HPDE6-E6E7 (cell line): ENCODE results near the gene PPP2R1B.
"Not testable (repeated sequence)": the region's sequence is repeated elsewhere in the genome, so short reads cannot be mapped to it uniquely, and the experiment has no call there.

Experiments
- DNase-seq: peaks from one replicate; pipeline ENCODE4 v3.0.0; 2011; ENCODE audit warnings: missing footprints; ENCODE audit errors: extremely low spot score

PPP2R1B gene

DNA sequence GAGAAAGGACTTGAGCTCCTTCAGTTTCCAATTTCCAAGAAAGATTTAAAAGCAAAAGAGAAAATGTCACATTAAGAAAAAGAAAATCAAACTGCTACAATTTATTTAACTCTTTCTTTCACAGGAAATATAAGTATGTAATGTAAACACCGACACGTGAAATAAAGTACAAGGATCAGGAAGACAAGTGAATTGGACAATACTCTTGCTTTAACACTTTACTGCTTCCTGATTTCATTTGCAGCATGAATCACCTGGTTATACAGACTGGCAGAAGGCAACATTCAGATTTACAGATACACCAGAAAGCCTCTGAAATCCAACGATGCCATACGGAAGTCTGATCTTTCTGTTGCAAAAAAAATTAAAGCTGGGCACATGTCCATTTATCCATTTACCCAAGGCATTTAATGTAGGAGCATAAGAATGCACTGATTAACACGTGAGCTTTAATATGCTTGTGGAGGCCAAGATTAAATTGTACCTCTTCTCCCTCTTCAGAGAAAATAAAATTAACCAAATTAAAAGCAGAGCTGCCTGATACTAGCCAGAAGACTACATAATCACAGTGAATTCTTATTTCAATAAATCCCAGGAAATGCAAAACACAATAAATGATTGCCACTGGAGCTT lies 16.0 kb upstream of the PPP2R1B start:
- no peak for DNase-seq

DNA sequence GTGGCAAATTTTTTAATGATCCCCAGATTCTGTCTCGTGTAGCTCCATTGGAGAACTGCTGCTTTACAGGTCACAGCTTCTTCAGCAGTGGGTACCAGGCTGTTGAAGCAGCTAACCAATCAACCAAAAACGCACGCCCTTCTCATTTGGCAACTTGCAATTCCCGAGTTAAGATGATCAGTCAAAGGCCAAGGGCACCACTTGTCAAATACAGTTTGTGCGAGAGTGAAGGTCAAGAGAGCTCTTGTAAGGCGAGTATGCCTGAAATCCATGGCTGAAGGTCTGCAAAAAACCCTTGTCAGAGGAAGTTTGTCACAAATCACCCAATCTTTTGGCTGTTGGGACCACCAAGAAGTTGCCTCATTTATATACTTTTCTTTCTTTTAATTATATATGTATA lies 12.9 kb upstream of the PPP2R1B start:
- DNase-seq: no peak

DNA sequence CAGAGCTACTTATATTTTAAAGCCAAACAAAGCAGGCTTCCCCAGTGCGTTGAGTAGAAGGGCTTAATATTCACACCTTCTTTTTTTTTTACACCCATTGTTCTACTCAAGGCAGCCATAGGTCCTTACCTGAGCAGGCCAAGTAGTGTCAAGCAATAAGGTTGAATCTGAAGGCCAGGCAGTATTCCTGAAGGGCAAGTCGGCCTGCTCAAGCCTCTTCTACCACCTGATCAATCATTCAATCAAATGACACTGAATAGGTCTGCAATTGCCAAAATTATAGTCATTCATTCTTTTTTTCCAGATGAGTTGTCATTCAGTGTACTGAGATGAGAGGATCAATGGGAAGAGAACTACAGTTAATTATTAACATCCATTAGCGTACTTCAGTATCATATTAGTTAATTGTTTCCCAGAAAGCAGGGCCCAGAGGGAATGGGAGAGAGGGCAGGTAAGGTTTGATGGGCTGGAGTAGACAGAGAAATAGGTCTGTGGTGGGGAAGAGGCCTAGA lies 11.9 kb upstream of the PPP2R1B start:
- no peak for DNase-seq

DNA sequence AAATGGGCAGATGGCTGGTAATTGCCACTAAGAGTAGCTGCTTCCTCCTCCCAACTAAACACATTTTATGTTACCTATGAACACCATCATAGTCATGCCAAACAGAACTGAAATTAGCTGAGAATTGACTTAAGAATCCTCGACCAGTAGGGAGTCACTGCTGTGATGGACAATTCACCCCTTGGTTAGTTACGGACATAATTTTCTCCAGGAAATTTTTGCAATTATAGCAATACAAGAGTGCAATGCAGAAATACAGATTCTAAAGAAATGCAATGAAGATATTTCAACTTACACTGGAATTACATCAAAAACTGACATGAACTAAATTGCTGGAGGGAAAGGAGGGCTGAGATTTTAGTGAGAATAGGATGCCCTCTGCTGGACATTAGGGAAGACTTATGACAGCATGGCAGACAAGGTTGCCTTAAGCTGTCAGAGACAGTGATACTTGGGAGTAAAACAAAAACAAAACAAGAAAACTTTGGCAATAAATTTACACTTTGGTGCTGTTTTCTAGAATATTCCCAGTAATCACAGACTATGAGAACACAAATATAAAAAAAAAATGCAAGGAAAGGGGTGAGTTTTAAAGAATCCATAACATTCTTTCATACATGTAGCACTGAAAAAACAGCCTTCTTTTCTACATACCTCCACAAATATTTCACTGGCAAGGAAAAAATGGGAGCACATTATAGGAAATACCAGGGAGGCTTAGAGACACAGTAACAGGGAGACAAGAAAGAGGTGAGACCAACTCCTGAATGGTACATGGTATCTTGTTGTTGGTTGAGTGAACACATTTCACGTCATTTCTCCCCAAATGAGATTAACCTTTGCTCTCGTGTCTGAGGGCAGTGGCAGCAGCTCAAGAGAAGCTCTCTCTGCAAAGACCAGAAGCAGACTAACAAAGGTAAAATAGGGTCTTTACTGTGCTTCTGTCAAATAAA lies 11.2 kb upstream of the PPP2R1B start:
- peak; percentile 44 for DNase-seq

DNA sequence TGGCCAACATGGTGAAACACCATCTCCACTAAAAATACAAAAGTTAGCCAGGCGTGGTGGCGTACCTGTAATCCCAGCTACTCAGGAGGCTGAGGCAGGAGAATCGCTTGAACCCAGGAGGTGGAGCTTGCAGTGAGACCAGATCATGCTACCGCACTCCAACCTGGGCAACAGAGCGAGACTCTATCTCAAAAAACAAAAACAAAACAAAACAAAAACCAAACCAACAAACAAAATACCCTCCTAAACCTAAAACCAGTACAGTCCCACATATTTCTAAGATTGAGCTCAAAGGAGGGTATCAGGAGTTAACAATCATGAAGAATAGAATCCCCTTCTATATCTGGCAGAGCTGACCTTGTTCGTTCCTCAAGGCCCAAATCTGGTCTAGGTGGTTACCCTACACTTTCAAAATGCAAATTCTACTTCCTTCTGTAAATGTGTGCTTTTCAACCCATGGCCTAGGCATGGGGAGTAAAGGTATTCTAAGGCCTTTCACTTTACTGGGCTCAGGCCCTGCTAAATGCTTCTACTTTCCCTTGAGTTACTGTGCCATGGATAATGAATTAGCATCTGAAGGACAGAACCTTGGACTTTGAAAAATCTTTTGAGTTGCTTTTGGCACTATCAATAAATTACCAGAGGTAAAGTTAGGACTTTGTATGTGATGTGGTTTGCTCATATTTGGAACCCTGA lies 10.4 kb upstream of the PPP2R1B start:
- no peak for DNase-seq

DNA sequence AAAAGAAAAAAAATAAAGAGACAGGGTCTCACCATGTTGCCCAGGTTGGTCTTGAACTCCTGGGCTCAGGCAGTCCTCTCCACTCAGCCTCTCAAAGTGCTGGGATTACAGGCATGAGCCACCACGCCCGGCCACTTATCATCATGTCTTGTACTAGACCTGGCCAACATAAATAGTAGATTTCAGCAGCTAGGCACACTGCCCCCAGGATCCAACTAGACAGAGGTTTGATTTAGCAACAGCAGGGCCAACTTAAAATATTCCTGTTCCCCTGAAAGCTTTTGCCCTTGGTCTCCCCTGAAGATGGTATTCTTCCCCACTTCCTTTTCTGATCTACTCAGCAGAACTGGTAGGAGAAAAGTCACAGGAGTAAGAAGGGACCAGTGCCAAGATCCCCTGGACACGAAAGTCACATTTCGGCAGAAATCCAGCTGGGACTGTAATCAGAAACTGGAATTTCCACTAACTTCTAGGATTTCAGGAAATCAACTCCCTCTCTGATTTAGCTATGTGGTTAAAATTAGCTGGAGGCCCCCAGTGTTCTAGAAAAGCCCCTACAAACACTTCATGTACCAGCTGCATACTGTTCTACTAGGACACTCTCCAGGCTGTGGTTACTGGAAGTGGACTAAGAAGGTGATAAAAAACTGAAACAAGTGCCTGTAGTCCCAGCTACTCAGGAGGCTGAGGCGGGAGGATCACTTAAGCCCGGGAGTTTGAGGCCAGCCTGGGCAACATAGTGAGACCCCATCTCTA lies 8.9 kb upstream of the PPP2R1B start:
- DNase-seq: no peak

DNA sequence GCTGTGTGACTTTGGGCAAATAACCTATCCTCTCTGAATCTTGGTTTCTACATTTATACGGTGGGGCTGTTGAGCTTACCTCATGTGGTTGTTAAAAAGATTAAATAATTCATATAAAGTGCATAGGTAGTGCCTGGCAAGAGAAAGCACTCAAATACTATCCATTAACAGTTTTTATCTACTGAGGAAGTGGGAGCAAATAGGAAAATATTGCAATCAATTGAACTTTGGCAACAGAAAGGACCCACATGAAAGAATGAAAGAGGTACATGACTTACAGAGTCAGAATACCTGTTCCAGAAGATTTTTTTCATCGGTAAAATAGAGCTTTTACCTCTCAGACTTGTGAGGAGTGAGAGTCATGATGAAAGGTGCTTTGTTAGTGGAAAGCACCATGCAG lies 6.3 kb upstream of the PPP2R1B start:
- DNase-seq: no peak

DNA sequence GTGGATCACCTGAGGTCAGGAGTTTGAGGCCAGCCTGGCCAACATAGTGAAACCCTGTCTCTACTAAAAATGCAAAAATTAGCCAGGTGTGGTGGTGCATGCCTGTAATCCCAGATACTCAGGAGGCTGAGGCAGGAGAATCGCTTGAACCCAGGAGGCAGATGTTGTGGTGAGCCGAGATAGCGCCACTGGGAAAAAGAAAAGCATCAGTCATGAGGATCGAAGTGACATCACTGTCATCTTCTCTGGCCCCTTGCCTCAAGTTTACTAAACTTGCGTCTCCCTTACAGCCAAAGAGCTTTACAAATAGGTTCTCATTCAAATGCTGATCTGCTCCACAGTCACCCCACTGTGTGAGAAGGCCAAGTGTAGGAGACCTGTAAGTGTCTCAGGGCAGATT lies 5.0 kb upstream of the PPP2R1B start:
- DNase-seq: not testable (repeated sequence)

DNA sequence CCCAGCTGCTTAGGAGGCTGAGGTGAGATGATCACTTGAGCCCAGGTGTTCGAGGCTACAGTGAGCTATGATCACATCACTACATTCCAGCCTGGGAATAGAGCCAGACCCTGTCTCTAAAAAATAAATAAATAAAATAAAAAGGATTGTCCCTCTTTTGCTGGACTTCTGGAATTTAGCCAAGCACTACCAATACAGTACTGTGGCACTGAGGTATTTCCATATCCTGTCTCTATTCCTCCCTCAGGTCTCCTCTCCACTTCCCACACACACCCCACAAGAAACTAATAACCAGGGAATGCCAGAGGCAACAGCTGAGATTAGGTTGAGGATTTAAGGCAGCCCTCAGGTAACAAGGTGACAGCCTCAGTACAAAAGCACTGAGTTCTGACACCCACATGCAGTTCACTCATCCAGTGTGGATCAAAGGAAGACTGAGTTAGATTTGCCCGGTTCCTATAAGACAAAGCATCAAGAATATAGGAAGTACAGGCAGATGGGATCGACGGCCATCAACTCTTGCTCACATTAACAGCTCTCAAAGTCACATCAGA lies 4.5 kb upstream of the PPP2R1B start:
- DNase-seq: no peak

DNA sequence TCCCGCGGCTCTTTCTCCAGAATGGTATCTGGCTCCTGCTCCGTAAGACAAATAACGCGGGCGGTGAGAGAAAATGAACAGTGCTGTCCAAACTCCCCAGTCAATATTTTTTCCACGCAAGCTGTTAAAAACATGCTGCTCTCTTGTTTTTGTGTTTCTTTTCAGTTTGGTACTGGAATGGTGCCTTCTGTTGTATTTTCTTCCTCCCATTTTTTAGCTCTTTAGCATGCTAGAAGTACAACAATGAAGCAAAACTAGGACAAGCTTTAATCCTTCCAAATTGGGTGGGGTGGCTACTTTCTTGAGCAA lies 599 bp upstream of the PPP2R1B start:
- DNase-seq: no peak

DNA sequence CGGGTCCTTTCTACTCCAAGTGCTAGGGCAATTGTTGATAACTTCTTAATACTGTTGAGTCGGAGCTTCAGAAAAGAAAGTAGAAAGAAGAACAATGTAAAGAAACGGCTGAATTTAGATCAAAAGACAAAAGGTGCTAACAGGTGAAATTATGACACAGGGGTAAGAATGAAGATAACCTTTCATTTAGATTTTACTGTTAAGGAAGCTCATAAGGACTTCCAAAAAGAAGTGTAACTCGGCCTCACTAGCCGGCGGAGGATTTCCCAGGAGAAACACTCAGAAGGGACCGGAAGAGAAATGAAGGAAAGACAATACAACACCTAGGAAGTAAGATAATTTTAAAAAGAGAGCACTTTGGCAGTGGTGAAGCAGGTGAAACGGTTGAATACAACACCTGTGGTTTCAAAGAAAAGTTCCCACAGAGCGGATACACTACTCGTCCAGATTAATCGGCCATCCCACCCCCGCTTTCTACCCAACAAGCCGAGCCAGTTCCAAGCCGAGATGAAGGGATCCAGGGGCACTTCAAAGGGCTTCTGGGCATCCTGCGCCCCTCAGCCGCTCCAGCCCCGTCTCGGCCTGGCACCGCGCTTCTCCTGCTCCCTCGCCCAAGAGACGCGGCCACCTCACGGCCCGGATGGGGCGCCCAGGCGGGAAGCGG lies 737 bp downstream of the PPP2R1B start:
- DNase-seq: peak; percentile 32

DNA sequence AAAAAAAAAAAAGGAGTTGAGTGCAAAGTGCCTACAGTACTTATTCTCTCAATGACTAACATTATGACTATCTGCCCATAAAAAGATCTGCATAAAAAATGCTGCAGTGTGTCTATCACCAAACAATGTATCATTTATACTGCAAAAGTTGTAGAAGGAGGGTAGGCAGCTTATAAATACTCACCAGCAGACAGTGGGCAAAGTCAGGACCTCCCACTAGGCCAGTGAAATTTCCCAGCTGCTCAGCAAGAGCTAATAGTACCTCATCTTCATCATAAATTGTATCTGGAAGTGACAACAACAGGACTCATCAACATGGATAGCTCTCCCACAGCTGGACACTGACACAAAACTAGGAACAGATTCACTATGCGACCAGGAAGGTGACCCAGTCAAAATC lies 1.6 kb downstream of the PPP2R1B start:
- DNase-seq: no peak

DNA sequence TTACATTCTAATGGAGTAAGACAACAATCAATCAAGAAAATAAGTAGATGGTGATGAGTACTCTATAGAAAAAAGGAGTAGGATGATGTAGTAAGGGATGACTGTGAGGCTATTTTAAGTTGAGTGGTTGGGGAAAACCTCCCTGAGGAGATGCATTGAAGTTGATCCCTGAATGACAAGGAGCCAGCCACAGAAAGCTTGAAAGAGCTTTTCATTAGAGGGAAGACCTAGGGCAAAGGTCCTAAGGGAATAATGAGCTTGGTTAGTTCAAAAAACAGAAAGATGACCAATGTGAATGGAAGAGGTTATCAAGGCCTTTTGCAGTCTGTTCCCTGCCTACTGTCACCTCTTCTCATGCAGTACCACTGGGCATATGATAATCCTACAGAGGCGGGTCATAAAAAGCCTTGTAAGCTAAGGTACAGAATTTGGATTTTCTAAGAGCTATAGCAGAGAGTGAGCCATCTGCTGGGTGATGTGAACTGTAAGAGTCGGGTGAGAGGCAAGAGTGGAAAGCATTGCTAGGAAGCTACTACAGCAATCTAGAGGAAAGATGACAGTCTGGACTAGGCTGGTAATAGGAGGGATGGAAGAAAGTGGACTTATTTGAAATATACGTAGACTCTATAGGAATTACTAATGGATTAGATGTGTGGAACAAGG lies 3.1 kb downstream of the PPP2R1B start:
- no peak for DNase-seq

DNA sequence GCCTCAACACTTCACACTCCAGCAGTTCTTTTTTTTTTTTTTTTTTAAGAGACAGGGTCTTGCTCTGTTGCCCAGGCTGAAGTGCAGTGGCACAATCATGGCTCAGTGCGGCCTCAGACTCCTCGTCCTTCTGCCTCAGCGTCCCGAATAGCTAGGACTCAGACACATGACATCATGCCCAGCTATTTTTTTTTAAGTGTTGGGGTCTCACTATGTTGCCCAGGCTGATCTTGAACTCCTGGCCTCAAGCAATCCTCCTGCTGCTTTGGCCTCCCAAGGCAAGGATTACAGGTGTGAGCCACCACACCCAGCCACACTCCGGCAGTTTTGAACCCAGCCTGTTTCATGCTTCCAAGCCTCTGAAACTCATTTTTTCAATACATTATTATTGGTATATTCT lies 3.7 kb downstream of the PPP2R1B start:
- no peak for DNase-seq

DNA sequence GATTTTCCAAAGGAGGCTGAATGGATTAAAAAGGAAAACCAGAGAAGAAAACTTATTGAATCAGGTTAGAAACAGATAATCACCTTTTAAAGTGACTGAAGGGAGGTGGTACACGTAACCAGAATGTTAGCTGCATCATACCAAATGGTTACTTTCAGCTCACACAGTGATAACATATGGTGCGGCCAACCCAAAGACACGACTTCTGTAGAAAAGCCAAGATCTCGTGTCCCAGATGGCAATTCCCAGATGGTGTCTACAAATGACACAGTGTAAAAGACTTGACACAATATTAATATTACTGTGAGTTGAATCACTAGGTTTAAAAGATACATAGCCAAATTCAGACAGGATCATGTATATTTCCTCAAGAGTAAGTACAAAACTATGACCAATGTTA lies 5.2 kb downstream of the PPP2R1B start:
- no peak for DNase-seq

DNA sequence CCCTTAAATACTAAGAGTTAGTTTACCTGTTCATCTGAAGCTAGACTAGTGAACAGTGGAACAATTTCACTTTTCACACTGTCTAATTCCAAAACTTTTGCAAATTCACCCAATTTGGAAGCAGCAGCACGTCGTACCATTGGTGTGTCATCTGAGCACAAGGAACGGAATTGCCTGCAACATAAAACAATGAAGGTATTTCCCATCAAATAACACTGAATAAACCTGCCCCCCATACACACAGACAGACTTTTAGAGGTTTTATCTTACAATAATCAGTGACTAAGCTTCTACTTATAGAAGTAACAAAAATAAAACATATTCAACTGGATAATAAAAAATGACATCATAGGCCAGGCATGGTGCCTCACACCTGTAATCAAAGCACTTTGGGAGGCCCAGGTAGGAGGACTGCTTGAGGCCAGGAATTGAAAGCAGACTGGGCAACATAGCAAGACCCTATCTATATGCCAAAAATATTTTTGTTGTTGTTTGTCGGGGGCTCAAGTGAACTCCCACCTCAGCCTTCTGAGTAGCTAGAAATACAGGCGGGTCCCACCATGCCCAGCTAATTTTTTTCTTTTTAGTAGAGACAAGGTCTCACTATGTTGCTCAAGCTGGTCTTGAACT lies 6.3 kb downstream of the PPP2R1B start:
- DNase-seq: no peak

DNA sequence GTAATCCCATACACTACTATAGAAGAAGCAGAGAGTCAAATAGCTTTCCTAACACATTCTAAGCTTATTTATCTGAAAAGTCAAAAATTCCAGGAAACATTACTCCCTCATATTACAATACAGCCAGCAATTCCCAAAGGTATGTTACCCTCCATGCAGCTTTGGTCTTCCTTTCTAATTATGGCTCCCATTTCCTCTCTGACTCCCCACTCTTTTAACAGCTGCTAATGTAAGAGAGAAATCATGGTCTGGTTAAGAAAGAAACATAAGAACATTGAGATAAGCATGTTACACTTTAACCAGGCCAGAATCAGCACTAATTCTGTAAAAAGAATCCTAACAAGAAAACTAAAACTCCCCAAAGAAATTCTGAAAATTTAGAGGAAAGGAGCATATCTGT lies 6.8 kb downstream of the PPP2R1B start:
- DNase-seq: no peak

DNA sequence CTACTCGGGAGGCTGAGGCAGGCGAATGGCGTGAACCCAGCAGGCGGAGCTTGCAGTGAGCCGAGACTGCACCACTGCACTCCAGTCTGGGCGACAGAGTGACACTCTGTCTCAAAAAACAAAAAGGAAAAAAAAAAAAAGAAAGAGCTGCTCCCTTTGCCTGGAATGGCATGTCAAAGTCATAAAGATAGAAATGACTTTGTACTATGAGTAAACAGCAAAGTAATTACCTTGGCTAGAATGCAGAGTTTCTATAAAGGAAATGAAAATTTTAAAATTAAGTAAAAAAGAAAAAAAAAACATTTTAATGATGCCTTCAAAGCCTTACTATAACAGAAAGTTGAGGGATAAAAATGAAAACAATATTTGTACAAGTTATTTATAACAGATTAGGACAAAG lies 10.1 kb downstream of the PPP2R1B start:
- DNase-seq: no peak

DNA sequence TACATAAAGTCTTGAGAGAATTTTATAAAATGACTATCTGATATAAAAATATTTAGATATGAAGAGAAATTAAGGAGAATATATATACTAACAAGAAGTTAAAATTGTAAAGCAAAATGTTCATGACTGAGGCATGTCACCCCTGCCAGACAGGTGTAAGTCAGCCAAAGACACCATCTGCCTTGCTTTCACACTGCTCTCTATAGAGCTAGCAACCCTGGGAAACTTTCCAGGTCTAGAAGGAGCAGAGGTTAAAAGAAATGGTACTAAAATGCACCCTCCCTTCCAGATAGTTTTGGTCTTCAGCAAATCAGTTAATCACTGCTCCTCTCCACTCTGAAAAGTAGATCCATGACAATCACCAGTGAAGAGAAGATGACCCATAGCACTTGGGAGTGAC lies 16.5 kb downstream of the PPP2R1B start:
- DNase-seq: no peak
